RPMI7951 (cell line): Measurements from ENCODE around the gene NKX2-4. TPM values are rescaled to one million over a fixed set of nuclear protein-coding genes. Genes with fewer than 3 reads are reported as not detected.
"Not testable (repeated sequence)": the region's sequence is repeated elsewhere in the genome, so short reads cannot be mapped to it uniquely, and the experiment has no call there.

ENCODE experiments used
- DNase-seq: peaks from one replicate; pipeline ENCODE4 v3.0.0-alpha.2; 2012; ENCODE audit warnings: low read depth
- total RNA-seq: library from RNA; depleted of rRNA; stranded (reverse); fragments of >200 nt; shearing (Covaris generic); gene quantifications from 2 replicates; pipeline ENCODE4 v1.2.3, GENCODE V29; 2014; rRNA removed

The NKX2-4 gene
- total RNA-seq = not detected in 2 replicates

DNA sequence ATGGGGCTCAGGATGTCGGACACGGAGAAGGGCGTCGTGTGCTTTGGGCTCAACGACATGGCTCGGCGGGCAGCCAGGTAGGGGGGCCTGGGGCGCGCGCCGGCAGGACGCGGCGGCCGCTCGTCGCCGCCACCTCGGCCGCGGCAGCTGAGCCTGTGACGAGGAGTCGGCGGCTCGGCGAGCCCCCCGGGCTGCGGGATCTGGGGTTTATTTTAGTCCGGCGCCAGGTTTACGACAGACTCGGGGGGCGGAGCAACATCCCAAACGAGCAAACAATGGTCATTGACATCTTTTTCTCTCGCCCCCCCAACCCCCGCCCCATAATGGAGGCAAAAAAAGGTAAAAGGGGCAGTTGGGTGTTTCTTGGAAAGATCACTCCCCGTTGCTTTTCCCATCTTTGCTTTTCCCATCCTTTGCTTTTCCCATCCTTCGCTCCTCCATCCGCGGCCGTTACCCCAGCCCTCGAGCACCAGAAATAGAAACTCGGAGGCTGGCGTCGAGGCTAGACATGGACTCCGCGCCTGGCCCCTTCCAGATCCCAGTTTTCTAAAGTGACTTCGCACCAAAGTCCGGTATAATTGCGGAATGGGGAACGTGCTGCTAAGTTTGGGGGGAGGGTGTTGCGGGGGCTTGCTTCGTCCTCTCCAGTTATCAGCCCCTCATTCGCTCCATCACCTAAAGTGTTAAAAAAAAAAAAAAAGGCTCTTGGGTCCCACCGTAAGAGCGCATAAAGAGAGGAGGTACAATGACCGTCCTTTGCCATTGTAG is at the start of gene NKX2-4:
NKX2-4 (minus strand) TSS at position 186 of the 768 bp plus-strand sequence; CDS start at position 59, 127 bp downstream.
- DNase-seq = no peak

DNA sequence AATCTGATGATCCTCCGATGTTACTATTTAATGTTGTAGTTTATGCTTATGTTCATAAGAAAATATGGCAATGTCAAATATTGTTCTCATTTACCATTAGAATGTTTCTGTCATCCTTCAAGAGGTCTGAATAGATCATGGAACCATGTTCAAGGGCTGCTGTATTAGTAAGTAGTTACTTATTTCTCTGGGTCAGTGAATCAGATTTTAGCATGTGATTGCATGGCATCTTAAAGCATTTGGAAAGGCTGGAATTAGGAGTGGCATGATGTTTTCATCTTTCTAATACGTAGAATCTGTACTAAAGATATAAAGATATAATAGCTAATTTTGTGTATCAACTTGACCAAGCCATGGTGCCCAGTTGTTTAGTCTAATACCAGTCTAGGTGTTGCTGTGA is 40.5 kb upstream of the NKX2-4 start:
- no peak for DNase-seq

DNA sequence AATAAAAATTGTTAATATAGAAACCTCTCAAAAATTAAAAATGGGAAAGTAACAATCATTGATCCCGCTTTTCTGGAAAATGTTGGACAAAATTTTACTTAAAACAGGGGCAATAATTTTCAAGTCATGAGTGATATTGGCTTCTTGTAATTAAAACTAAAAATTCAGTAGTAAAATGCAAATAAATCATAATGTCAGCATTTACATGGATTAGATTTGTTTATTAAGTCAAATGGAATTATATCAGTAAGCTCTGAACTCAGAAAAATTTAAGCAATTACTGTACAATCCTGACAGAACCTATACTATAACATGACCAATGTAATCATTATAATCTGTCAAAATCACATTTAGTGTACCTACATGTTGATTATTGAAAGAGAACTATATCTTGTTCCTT is 39.9 kb upstream of the NKX2-4 start:
- DNase-seq = no peak

DNA sequence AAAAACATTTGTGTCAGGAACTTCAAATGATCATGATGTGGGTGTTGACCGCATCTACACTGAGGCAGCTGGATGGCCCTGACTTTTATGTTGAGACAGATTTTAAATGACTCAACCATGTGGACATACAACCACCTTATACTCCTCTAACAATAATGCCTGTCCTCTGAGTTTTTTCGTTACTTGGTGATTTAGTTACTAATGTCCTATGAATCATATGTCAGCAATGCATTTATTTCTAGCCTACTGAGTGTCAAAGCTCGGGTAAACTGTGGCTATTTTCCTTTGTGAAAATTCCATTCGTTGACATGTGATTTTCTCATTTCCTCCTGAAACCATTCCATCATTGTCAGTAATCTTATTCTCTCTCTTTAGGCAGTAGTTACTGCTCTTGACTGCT is 38.9 kb upstream of the NKX2-4 start:
- peak; percentile 92 for DNase-seq

DNA sequence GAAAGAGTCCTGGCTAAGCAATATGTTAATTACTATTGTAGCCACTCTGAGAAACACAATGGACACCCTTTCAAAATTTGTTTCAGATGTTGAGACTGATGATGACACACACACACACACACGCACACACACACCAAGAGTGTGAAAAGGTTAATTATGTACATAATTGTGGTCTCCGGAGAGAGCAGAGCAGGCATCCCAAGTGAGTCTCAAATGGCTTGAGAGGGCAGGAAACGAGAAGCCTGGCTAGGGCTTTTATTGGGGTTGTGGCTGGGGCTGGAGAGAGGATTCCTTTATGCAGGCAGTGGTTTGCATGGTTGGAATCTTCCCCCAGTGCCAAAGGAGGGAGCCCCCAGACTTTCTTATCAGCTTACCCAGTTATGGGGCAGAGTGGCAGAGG is 38.2 kb upstream of the NKX2-4 start:
- peak; percentile 43 for DNase-seq

DNA sequence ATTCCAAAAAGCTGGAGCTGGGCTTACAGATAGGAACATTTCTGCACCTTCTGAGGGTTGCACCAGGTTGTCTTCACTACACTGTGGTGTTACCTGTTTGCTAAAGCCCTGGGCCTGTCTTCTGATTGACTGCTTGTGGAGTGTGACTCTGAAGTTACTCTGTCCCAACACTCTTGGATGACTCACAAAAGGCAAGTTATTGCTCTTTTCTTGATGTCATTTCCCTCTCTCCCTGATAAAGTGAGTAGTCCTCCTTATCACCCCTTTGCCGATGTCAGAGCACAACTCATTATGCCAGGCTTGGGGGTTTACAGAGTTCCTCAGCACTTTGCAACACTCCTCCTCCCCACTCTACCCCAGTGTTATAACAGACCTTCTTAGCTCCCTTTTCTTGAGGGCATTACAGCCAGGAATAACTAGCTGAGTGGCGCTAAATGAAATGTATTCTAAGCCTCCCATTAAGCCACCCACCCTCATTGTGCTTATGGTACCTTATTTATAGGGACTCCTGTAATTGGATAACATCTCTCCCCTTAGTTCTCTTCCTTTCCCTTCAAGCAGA is 36.1 kb upstream of the NKX2-4 start:
- peak; percentile 47 for DNase-seq

DNA sequence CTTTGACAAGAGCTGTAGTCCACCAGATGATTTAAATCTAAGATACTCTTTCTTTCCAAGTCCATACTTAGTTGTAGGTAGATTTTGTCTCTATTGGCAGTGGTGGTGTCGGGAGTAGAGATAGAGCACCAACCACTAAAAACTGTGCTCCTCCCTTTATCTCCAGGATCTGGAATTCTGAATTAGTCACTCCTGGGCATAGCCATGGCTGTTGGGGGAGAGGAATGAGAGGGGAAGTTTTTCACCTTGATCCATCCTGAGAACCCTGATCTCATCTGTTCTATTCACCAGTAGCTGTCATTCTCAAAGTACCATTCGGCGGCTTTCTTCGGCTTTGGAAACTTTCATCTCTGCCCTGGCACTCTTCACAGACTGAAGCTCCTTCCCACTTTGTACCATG is 35.6 kb upstream of the NKX2-4 start:
- DNase-seq = peak; percentile 65

DNA sequence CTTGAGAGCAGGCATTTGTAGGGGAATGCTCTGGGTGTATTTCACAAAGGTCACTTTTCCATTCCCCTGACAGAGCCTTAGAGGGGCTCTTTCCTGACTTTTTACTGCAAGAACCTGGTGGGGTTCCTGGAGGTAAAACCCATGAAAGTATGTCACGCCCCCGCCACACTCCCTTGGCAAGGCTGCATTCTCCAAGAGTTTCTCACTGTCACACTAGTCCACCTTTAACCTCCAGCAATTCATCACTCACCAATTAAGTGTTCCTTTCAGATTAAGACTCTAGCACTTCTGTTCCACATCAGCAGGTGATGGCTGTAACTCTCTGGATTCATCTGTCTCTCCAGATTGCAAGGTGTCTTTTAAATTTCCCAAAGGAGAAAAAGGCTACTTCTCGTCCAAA is 32.7 kb upstream of the NKX2-4 start:
- DNase-seq = no peak

DNA sequence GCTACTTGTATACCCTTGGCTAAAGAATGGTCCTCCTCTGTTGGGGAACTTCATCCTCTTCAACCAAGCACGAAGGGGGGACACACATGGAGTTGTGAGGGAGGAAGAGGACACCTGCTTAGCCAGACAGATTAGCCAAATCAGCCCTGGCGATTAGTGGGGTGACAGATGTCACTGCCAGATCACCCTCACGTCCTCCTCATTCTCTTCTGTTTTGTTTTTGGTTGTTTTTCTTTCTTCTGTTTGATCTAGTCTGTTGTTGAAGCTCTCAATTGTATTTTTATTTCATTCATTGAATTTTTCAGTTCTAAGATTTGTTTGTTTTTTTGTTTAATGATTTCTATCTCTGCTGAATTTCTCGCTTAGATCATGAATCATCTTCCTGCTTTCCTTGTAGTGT is 27.5 kb upstream of the NKX2-4 start:
- DNase-seq = no peak

DNA sequence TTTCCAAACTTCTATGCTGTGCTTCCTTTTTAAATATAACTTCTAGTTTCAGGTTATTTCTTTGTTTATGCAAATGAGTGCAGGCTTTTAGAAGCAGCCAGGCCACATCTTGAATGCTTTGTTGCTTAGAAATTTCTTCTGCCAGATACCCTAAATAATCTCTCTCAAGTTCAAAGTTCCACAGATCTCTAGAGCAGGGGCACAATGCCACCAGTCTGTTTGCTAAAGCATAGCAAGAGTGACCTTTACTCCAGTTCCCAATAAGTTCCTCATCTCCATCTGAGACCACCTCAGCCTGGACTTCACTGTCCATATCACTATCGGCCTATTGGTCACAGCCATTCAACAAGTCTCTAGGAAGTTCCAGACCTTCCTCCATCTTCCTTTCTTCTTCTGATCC is 26.4 kb upstream of the NKX2-4 start:
- not testable (repeated sequence) for DNase-seq

DNA sequence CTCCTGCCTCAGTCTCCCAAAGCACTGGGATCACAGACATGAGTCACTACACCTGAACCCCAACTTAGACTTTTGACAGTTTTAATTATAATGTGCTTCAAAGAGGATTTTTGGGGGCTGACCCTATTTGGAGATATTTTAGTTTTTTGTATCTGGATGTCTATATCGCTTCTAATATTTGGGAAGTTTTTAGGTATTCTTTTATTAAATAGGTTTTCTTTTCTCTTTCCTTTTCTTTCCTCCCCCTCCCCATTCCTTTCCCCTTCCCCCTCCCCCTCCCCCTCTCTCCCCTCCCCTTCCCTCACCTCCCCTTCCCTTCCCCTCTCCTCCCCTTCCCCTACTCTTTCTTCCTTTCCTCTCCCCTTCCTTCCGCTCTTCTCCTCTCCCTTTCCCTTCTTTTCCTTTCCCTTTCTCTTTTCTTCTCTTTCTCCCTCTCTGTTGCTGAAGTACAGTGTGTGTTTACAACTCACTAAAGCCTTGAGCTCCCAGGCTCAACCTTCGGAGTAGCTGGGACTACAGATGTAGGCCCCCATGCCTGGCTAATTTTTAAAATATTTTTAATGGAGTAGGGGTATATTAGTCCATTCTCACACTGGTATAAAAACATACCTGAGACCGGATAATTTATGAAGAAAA is 24.4 kb upstream of the NKX2-4 start:
- DNase-seq = no peak

DNA sequence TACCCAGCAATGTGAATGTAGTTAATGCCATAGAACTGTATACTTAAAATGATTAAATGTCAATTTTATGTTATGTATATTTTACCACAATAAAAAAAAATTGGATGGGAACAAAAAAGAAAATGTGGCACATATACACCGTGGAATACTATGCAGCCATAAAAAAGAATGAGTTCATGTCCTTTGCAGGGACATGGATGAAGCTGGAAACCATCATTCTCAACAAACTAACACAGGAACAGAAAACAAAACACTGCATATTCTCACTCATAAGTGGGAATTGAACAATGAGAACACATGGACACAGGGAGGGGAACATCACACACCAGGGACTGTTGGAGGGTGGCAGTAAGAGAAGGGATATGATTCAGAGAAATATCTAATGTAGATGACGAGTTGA is 21.8 kb upstream of the NKX2-4 start:
- not testable (repeated sequence) for DNase-seq

DNA sequence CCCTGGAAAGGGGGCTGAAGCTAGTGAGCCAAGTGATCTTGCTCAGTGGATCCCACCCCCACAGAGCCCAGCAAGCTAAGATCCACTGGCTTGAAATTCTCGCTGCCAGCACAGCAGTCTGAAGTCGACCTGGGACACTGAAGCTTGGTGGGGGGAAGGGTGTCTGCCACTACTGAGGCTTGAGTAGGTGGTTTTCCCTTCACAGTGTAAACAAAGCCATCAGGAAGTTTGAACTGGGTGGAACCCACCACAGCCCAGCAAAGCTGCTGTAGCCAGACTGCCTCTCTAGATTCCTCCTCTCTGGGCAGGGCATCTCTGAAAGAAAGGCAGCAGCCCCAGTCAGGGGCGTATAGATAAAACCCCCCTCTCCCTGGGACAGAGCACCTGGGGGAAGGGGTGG is 16.7 kb upstream of the NKX2-4 start:
- DNase-seq = not testable (repeated sequence)

DNA sequence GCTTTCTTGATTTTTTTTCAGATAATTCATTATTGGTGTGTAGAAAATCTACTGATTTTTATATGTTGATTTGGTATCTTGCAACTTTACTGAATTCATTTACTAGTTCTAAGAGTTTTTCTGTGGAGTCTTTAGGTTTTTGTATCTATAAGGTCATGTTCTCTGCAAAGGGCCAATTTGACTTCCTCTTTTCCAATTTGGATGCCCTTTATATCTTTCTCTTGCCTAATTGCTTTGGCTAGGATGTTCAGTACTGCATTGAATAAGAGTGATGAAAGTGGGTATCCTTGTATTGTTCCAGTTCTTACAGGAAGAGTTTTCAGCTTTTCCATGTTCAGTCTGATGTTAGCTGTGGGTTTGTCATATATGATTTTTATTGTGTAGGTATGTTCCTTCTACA is 14.4 kb upstream of the NKX2-4 start:
- no peak for DNase-seq

DNA sequence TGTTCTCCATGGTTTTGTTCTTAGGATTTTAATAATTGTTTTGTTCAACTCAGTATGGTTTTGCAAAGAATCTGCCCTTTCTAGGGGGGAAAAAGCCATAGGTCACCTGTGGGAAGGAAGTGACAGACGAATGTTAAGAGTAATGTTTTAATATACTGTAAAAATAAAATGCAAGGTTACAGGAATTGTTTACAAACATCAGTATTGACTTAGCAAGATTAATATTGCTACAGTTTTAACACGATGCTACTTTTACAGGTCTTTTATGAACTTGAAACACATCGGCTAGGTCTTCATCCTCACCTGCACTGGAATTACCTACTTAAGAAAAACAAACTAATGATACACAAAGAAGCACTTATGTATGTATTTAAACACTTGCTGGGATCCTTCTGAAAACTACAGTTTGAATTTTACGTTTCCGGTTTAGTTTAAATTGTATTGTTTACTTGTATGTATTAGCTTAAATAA is 1.7 kb upstream of the NKX2-4 start:
- DNase-seq = no peak

DNA sequence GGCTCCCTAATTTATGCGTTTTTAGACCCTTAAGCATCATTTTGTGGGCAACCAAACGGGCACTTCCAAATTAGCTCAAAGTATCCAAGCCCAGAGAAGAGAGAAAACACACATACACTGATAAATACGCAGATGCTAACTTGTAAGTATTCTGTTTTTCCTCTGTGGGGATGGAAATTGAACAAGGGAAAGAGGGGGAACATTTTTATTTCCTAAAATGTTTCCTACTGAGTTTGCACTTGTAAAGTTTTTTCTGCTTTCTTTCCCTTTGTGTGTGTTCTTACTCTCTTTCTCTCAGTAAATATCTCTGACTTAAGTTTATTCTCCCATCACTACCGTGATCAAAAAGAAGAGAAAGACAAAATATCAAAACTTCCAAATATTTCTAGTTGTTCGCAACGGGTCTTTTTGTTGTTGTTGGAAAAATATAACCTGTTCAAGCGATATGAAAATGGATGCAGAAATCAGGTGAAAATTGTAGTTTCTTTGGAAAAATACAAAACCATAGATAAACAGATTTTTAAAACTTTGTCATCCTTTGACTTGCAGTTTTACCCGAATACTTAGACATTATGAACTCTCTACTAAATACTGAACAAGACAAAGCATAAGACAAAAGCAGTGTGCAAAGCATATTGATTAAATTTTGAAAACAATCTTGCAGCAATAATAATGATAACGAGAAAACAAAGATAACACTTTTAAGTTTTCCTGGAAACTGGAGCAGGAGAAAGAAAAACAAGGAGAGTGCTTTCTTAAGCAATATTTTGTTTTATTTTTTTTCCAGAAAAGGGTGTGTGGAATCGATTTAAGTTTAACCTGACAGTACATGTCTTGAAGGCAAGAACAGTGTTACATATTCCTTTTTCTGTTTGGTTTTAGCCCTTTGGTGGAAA is 1.0 kb upstream of the NKX2-4 start:
- DNase-seq = no peak

DNA sequence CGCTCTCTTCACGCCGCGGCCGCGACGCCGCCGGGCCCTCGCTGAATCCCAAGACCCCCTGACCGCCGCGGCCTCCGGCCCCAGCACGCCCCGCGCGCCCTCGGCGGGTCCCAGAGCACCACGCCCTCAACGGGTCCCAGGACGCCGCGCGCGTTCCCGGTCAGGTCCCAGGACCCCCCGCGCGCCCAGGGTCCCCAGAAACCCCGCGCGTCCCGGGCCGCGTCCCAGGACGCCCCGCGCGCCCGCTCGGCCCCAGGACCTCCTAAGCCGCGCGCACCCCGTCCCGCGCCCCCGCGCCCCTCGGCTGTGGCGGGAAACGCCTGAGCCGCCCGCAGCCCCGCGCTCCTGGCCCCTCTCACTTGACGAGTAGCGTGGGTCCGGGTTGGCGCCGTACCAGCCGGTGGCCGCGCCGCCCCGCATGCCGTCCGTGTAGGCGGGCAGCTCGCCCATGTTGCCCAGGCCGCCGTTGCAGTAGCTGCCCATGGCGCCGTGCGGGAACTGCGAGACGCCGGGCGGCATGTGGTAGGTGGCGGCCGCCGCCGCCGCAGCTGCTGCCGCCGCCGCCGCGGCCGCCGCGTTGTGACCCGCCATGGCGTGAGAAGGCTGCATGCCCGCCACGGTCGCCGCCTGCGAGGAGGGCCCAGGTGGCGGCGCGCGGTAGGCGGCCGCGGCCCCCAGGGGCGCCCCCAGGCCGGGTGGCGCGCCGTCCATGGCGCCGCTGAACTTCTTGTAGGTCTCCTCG is 556 bp downstream of the NKX2-4 start:
- DNase-seq = peak; percentile 30

DNA sequence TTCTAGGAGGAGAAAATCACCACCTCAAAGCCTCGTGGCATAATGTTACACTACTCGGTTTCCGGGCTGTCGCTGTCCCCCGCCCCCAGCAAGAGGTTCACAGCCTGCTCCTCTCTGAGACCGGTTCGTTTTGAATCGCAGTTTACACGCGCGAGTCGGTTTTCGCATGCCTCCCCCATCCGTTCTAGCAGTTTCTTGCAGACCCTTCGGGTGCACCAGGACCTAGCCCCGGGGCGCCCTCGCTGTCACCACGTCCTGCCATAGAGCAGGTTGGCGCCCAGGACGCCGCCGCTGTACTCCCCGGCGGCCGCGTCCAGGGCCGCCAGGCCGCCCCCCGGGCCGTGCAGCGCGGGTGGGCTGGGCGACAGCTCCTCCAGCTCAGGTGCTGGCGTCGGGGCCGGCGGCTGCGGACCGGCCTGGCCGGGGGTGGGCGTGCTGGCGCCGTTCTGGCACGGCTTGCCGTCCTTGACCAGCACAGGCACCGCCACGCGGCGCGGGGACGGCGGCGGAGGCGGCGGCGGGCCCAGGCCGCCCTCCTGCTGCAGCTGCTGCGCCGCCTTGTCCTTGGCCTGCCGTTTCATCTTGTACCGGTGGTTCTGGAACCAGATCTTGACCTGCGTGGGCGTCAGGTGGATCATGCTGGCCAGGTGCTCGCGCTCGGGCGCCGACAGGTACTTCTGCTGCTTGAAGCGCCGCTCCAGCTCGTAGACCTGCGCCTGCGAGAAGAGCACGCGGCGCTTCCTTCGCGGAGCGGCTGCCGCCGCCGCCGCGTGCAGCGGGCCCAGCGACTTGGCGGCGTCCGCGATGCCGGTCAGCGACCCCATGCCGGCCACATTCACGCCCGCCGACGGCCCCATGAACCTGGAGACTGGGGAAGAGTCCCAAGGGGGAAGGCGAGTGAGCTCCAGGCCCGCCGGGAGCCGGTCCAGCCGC is 1.4 kb downstream of the NKX2-4 start:
- DNase-seq = peak; percentile 5

DNA sequence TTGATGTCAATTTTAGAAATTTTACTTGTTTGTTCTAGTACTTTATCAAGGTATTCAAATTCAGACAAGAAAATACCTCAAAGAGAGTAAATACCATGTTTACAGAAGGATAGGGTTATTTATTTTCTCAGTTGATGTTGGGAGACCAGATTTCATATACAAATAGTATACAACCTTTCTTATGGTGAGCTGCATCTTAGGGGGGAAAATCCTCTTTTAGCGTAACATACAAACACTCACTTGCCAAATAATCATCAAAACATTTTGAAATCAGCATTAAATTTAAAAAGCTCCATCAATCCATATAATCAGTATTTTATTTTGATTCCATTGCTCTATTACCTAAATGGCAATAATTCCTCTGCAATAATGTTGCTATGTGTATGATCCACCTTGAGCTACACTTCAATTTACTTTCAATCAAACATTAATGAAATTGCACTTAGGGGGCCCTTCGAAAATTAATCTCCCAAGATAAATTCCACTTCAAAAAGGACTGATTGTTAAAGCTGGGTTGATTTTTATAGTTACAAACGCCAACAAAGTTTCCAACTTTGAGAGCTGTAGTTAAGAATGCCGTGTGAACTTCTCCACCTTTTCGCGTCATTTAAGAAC is 2.2 kb downstream of the NKX2-4 start:
- DNase-seq = no peak

DNA sequence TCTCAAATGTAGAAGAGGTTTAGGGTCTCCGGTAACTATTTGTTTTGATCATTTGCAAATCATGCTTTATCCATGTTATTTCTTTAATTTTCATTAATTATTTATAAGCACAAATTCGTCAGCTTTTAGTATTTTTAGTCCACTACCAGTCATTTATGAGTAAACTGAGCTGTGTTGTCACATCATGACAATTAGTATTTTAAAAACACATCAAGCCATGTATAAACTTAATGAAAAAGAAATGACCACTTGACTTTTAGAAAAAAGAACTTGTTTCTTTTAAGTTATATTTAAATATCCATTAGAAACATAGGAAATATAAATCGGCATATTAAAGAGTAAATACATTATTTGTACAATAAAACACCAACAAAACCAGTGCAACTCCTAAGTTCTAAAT is 2.8 kb downstream of the NKX2-4 start:
- no peak for DNase-seq
